HG03103 (cell line): ENCODE results near the gene KANSL2.
"Not testable (repeated sequence)": the region's sequence is repeated elsewhere in the genome, so short reads cannot be mapped to it uniquely, and the experiment has no call there.

Experiments used
- ATAC-seq: cut with Tn5 transposase; IDR thresholded peaks from one replicate; pipeline ENCODE4 v1.9.1; 2021; ENCODE audit warnings: low read depth; ENCODE audit not compliant: unreplicated experiment

KANSL2 gene

DNA sequence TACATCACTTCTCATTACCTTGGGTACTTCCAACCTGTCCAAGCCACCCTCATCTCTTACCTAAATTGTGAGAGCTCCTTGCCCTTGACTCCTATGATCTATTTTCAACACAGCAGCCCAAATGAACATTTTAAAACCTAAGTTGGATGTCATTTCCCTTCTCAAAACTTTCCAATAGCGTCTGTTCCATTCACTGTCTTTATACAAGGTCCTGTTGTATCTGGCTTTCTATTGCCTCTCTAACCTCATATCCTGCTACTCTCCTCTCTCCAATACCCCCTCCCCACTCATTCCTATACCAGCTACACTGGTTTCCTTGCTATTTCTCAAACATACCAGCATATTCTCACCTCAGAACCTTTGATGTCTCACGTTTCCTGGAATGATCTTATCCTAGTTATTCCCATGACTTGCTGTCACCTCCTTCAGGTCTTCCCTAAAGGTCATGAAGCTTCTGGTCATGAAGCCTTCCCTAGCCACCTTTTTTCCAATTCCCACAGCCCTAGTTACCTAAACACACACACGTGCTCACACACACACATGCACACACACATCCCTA lies 4.1 kb upstream of the KANSL2 start:
- no peak for ATAC-seq

GRCh38 chr12:48683534-48683933 lies 1.5 kb upstream of the KANSL2 start:
- ATAC-seq = no peak

DNA sequence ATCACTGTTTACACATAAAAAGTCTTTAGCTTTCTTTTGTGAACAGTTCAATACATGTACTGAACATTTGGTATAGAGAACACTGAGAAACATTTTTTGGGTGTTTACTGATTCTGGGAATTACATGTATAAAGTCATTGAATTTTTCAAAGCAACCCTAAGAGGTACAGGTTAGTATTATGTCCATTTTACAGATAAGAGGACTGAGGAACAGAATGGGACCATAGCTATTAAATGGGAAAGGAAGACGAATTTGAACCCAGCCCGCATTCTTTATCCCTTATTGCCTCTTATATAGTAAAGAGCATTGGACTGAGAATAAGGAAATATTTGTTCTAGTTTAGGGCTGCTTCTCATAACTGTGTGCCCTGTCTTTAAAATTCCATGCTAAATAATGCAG lies 889 bp upstream of the KANSL2 start:
- ATAC-seq = no peak

DNA sequence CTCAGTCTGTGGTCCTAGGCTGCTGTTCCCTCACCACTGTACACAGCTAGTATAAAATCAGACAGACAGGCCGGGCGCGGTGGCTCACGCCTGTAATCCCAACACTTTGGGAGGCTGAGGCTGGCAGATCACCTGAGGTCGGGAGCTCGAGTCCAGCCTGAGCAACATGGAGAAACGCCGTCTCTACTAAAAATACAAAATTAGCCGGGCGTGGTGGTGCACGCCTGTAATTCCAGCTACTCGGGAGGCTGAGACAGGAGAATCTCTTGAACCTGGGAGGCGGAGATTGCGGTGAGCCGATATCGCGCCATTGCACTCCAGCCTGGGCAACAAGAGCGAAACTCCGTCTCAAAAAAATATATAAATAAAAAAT lies 481 bp upstream of the KANSL2 start:
- ATAC-seq = not testable (repeated sequence)

DNA sequence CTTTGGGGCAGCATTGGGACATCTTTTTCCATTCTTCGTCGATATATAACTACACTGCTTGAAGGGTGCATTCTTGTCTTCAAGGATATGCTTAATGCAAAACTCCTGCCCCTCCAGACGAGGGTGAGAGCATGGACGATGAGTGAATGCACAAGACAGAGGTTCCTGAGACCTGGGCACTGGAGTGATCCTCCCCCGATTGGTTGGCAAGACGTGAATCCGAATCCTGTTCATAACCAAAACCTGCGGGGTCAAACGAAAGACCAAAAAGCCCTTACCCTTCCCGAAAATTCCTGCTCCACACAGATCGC lies 684 bp downstream of the KANSL2 start:
- no peak for ATAC-seq

GRCh38 chr12:48680861-48681260 lies 1.2 kb downstream of the KANSL2 start:
- no peak for ATAC-seq

GRCh38 chr12:48678551-48679185 lies 3.4 kb downstream of the KANSL2 start:
- ATAC-seq = no peak

DNA sequence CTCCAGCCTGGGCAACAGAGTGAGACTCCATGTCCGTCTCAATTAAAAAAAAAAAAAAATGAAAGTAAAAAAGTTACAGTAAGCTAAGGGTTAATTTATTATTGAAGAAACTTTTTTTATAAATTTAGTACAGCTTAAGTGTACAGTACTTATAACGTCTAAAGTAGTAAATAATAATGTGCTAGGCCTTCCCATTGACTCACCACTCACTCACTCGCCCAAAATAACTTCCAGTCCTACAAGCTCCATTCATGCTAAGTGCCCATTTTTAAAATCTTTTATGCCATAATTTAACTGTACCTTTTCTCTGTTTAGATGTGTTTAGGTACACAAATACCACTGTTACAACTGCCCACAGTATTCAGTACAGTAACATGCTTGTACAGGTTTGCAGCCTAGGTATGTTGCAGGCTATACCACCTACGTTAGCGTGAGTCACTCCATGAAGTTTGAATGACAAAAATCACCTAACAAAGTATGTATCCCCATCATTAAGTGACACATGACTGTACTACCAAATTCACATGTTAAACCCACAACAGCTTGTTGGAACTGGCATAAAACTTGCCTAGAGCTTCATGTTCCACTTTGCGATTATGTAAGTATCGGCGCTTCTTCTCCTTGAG lies 10.7 kb downstream of the KANSL2 start:
- ATAC-seq = no peak

GRCh38 chr12:48668996-48669395 lies 13.0 kb downstream of the KANSL2 start:
- no peak for ATAC-seq

- ATAC-seq = no peak
Observed at GRCh38 chr12:48659863-48660262, 22.2 kb downstream of the KANSL2 start.

GRCh38 chr12:48651681-48652080 lies 30.4 kb downstream of the KANSL2 start:
- no peak for ATAC-seq

DNA sequence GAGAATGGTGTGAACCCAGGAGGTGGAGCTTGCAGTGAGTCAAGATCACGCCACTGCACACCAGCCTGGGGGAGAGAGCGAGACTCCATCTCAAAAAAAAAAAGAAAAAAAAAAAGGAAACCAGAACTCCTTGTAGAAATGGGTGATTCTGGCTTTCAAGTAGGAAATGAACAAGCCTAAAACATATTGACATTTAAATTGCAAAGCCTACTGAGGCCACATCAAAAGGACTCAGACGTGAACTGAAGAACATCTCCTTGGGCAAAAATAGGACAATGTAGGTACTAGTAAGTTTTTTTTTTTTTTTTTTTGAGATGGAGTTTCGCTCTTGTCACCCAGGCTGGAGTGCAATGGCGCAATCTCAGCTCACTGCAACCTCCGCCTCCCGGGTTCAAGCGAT lies 36.7 kb downstream of the KANSL2 start:
- ATAC-seq = not testable (repeated sequence)

DNA sequence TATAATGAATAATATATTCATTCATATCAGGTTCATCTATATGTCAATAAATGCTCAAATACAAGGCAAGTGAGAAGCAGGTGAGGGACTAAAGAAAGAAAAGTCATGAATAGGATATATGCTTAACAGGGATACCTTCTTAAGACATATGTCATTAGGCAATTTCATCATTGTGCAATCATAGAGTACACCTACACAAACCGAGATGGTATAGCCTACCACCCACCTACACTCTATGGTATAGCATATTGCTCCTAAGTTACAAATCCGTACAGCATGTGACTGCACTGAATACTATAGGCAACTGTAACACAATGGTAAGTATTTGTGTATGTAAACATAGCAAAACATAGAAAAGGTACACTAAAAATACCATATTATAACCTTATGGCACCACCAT lies 39.0 kb downstream of the KANSL2 start:
- no peak for ATAC-seq

DNA sequence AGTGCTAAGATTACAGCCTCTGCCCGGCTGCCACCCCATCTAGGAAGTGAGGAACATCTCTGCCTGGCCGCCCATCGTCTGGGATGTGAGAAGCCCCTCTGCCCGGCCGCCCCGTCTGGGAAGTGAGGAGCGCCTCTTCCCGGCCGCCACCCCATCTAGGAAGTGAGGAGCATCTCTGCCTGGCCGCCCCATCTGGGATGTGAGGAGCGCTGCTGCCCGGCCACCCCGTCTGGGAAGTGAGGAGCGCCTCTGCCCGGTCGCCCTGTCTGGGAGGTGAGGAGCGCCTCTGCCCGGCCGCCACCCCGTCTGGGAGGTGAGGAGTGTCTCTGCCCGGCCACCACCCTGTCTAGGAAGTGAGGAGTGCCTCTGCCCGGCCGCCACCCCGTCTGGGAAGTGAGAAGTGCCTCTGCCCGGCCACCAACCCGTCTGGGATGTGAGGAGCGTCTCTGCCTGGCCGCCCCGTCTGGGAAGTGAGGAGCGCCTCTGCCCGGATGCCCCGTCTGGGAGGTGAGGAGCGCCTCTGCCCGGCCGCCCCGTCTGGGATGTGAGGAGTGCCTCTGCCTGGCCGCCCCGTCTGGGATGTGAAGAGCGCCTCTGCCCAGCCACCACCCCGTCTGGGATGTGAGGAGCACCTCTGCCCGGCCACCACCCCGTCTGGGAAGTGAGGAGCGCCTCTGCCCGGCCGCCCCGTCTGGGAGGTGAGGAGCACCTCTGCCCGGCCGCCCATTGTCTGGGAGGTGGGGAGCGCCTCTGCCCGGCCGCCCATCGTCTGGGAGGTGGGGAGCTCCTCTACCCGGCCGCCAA lies 40.1 kb downstream of the KANSL2 start:
- ATAC-seq = not testable (repeated sequence)

GRCh38 chr12:48640854-48641253 lies 41.2 kb downstream of the KANSL2 start:
- no peak for ATAC-seq

- ATAC-seq = no peak
Observed at GRCh38 chr12:48640428-48640827, 41.6 kb downstream of the KANSL2 start.

GRCh38 chr12:48631071-48631470 lies 51.0 kb downstream of the KANSL2 start:
- ATAC-seq = no peak

DNA sequence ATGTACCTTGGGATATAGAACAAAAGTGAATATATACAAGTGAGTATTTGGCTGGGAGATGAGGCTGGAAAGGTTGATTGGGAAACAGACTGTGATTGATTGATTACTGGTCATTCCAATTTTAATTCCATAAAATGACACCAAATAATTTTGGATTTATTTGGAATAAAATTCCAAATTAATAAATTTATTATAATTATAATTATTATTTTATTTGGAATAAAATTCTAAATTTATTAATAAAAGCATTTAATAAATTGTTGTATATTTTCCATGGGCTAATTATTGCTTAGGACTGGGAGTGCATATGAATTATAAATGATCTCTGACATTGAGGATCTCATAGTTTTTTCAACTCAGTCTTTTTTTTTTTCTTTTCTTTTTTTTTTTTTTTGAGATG lies 51.7 kb downstream of the KANSL2 start:
- no peak for ATAC-seq

GRCh38 chr12:48629541-48629940 lies 52.5 kb downstream of the KANSL2 start:
- no peak for ATAC-seq

- no peak for ATAC-seq
Observed at GRCh38 chr12:48627556-48627955, 54.5 kb downstream of the KANSL2 start.

DNA sequence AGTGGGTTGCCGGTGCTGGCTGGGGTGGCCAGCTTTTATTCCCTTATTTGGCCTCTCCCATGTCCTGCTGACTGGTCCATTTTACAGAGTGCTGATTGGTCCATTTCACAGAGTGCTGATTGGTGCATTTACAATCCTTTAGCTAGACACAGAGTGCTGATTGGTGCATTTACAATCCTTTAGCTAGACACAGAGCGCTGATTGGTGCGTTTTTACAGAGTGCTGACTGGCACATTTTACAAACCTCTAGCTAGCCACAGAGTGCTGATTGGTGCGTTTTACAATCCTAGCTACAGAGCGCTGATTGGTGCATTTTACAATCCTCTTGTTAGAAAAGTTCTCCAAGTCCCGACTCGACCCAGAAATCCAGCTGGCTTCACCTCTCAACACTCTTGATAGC lies 59.0 kb downstream of the KANSL2 start:
- ATAC-seq = not testable (repeated sequence)

GRCh38 chr12:48618541-48618940 lies 63.5 kb downstream of the KANSL2 start:
- no peak for ATAC-seq
